ENCODE measurements around the gene TIGD3.

DNA sequence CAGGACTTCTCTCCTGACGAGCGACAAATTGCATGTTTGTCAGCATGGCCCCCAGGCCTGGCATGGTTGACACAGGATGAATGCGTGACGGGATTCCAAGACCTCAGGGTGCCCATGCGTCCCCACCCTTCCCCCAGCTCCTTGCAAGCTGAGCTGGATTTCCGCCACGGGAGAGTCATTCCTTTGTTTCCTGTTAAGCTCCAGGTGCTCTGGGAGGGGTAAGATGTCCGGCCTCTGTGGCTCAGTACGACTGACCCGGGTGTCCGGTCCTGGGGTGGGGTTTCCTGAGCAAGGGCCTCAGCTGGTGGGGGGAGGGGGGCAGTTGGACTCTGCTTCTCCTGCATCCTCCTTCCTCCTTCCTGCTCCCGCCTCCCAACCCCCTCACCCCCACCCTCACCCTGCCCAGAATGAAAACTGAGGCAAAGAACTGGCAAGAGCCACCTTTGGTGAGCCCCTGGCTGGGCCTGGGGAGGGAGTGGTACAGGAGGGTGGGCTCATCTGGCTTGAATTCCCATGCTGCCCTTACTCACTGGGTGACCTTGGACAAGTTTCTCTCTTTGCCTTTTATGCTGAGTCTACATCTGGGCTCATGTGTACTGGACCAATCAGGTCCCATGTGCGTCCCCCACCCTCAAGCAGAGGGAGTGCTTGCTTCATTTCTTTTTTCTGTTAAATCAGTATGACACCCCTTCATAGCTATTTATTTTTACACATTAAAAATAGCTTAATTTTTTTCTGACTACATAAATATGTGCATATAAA, 37.3 kb upstream of the TIGD3 start:
- no peak for TF ChIP-seq CTCF (IDR thresholded peaks at IDR 0.05)
- TF ChIP-seq POLR2A (IDR thresholded peaks at IDR 0.05) = peak in 1 of 2 donors; percentile 29

All from thyroid gland (tissue), 4 donors.